Suprapubic skin (tissue), 3 donors: ENCODE measurements around the gene KITLG.

Experiments used
- POLR2AphosphoS5 ChIP-seq, 3 donors: sonication (generic); formaldehyde crosslinking; IDR thresholded peaks; one replicate each; pipeline ENCODE4 v1.6.1; 2017; ENCODE audit warnings: antibody characterized with exemption in 3 of 3
- TF ChIP-seq, protein P1 (sequence below), 2 donors: fragments of 200-600 bp in 1 of 2; fragments of 450-650 bp in 1 of 2; sonication (generic) in 1 of 2; IDR thresholded peaks; one replicate each; pipeline ENCODE4 v1.5.1; 2016 to 2019; ENCODE audit warnings: antibody characterized with exemption in 2 of 2, mild to moderate bottlenecking in 1 of 2, moderate library complexity in 1 of 2

GRCh38 chr12:88505696-88506095 lies 74.6 kb downstream of the KITLG start:
- TF ChIP-seq, protein P1, sequence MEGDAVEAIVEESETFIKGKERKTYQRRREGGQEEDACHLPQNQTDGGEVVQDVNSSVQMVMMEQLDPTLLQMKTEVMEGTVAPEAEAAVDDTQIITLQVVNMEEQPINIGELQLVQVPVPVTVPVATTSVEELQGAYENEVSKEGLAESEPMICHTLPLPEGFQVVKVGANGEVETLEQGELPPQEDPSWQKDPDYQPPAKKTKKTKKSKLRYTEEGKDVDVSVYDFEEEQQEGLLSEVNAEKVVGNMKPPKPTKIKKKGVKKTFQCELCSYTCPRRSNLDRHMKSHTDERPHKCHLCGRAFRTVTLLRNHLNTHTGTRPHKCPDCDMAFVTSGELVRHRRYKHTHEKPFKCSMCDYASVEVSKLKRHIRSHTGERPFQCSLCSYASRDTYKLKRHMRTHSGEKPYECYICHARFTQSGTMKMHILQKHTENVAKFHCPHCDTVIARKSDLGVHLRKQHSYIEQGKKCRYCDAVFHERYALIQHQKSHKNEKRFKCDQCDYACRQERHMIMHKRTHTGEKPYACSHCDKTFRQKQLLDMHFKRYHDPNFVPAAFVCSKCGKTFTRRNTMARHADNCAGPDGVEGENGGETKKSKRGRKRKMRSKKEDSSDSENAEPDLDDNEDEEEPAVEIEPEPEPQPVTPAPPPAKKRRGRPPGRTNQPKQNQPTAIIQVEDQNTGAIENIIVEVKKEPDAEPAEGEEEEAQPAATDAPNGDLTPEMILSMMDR (IDR thresholded peaks at IDR 0.05): no peak
- TF ChIP-seq POLR2AphosphoS5 (IDR thresholded peaks at IDR 0.05): no peak
